Measurements from ENCODE around the gene WNT6. TPM values are rescaled to one million over a fixed set of nuclear protein-coding genes. Genes with fewer than 3 reads are reported as not detected.
A peak's percentile ranks its signal among the peaks of the same experiment; 100 is the strongest.

Gene WNT6
- total RNA-seq, 2 experiments from 2014 or later = not detected

- POLR2A ChIA-PET = interaction anchor here (3.0 kb wide), 1 partner anchor 10 kb away, joined by 11 read pairs; no protein-coding TSS in a partner anchor
- Mint-ChIP-seq H3K36me3 (no peaks in the 10 kb centered on the region), H3K27me3 (peaks cover 70% of the 10 kb centered on the region), H3K9me3 (no peaks in the 10 kb centered on the region), H3K27ac (no peak overlapping the region), H3K4me3 (no peak overlapping the region), H3K4me1 (peaks cover 25% of the 10 kb centered on the region)
- ATAC-seq (ENCODE audit: low read depth) (no peak), DNase-seq (no peak)
Measured at GRCh38 chr2:218899147-218899546, 39.5 kb downstream of the WNT6 start.

GRCh38 chr2:218902427-218902826 lies 42.8 kb downstream of the WNT6 start:
- H3K27ac Mint-ChIP-seq = no peak overlapping the region
- H3K4me3 Mint-ChIP-seq = no peak overlapping the region
- POLR2A ChIA-PET = no interaction called here
- no peaks in the 10 kb centered on the region for H3K36me3 Mint-ChIP-seq
- no peak for DNase-seq
- no peaks in the 10 kb centered on the region for H3K9me3 Mint-ChIP-seq
- peaks cover 69% of the 10 kb centered on the region for H3K27me3 Mint-ChIP-seq
- ATAC-seq (ENCODE audit: low read depth) = no peak
- H3K4me1 Mint-ChIP-seq = peaks cover 8% of the 10 kb centered on the region

- Mint-ChIP-seq H3K27ac (no peak overlapping the region), H3K4me3 (no peak overlapping the region), H3K4me1 (peaks cover 6% of the 10 kb centered on the region), H3K9me3 (no peaks in the 10 kb centered on the region), H3K27me3 (peaks cover 59% of the 10 kb centered on the region), H3K36me3 (no peaks in the 10 kb centered on the region)
- DNase-seq = no peak
- POLR2A ChIA-PET = interaction anchor here (0.6 kb wide), 2 partner anchors 19 to 437 kb away, joined by 3 read pairs; no protein-coding TSS in a partner anchor
- no peak for ATAC-seq (ENCODE audit: low read depth)
Measured at GRCh38 chr2:218904176-218904575, 44.6 kb downstream of the WNT6 start.

GRCh38 chr2:218908721-218909619 lies 49.4 kb downstream of the WNT6 start:
- peaks cover 1% of the 10 kb centered on the region for H3K36me3 Mint-ChIP-seq
- POLR2A ChIA-PET = interaction anchor here (0.9 to 2.5 kb wide), 2 partner anchors 11 to 249 kb away, joined by 7 to 11 read pairs; partner anchors contain the start of genes BCS1L and ZNF142
- DNase-seq (peak; percentile 92), ATAC-seq (ENCODE audit: low read depth) (peak; percentile 96)
- peak overlapping the region; percentile 83 for H3K27ac Mint-ChIP-seq
- H3K4me1 Mint-ChIP-seq = peaks cover 14% of the 10 kb centered on the region
- H3K4me3 Mint-ChIP-seq = peak overlapping the region; percentile 85
- H3K27me3 Mint-ChIP-seq = peaks cover 20% of the 10 kb centered on the region
- peaks cover 1% of the 10 kb centered on the region for H3K9me3 Mint-ChIP-seq

- DNase-seq = no peak
- Mint-ChIP-seq H3K27me3 (peaks cover 13% of the 10 kb centered on the region), H3K27ac (no peak overlapping the region), H3K36me3 (peaks cover 1% of the 10 kb centered on the region), H3K9me3 (peaks cover 1% of the 10 kb centered on the region), H3K4me3 (no peak overlapping the region), H3K4me1 (peaks cover 12% of the 10 kb centered on the region)
- POLR2A ChIA-PET = interaction anchor here (2.5 kb wide), 1 partner anchor 12 kb away, joined by 11 read pairs; no protein-coding TSS in a partner anchor
- no peak for ATAC-seq (ENCODE audit: low read depth)
Measured at GRCh38 chr2:218910741-218911140, 51.1 kb downstream of the WNT6 start.

GRCh38 chr2:218920504-218920903 lies 60.9 kb downstream of the WNT6 start:
- H3K9me3 Mint-ChIP-seq = peaks cover 5% of the 10 kb centered on the region
- POLR2A ChIA-PET = no interaction called here
- H3K4me1 Mint-ChIP-seq = no peaks in the 10 kb centered on the region
- H3K27ac Mint-ChIP-seq = no peak overlapping the region
- ATAC-seq (ENCODE audit: low read depth) (no peak), DNase-seq (no peak)
- H3K27me3 Mint-ChIP-seq = peaks cover 24% of the 10 kb centered on the region
- H3K36me3 Mint-ChIP-seq = peaks cover 2% of the 10 kb centered on the region
- H3K4me3 Mint-ChIP-seq = no peak overlapping the region

Small RNAs within 50 kb of the gene (microRNA-seq; reads per million reads assigned to microRNA genes)
- gene MIR9500 = not detected

Other genes starting within 250 kb of the WNT6 start
- gene ZNF142, start 200.2 kb upstream of the WNT6 start, total RNA-seq = 10 to 100 TPM; 48.6 TPM
- 10 to 100 TPM; 46.7 to 49.3 TPM for gene BCS1L, start 200.1 kb upstream of the WNT6 start, total RNA-seq
- gene RNF25, start 187.8 kb upstream of the WNT6 start, total RNA-seq = 10 to 100 TPM; 21.9 to 30.9 TPM
- 10 to 100 TPM; 19.9 to 20.1 TPM for gene STK36, start 187.7 kb upstream of the WNT6 start, total RNA-seq
- 10 to 100 TPM; 24.1 to 26.2 TPM for gene TTLL4, start 149.0 kb upstream of the WNT6 start, total RNA-seq
- 1 to 10 TPM; 3.0 to 4.7 TPM for gene CYP27A1, start 77.7 kb upstream of the WNT6 start, total RNA-seq
- not detected for gene PRKAG3, start 28.0 kb upstream of the WNT6 start, total RNA-seq
- 1 to 10 TPM; 1.9 to 2.5 TPM for gene WNT10A, start 21.0 kb downstream of the WNT6 start, total RNA-seq
- gene CDK5R2, start 99.9 kb downstream of the WNT6 start, total RNA-seq = not detected
- gene FEV, start 125.4 kb downstream of the WNT6 start, total RNA-seq = not detected
- gene CRYBA2, start 133.6 kb downstream of the WNT6 start, total RNA-seq = not detected
- not detected for gene CFAP65, start 181.7 kb downstream of the WNT6 start, total RNA-seq
- not detected for gene IHH, start 201.1 kb downstream of the WNT6 start, total RNA-seq

Measured in activated naive CD8-positive, alpha-beta T cell treated with anti-CD3 and anti-CD28 coated beads, Interleukin-2, amount 10 ng/mL, durations not matched to agents 7 days and 5 days (primary cell).